Measurements from ENCODE around the gene KCTD20. TPM values are rescaled to one million over a fixed set of nuclear protein-coding genes. Genes with fewer than 3 reads are reported as not detected.

The KCTD20 gene
- polyA plus RNA-seq, 1 donor (not counting 4 experiments of a cell fraction or from before 2014, with no cell fraction given) = 31.8 TPM

DNA sequence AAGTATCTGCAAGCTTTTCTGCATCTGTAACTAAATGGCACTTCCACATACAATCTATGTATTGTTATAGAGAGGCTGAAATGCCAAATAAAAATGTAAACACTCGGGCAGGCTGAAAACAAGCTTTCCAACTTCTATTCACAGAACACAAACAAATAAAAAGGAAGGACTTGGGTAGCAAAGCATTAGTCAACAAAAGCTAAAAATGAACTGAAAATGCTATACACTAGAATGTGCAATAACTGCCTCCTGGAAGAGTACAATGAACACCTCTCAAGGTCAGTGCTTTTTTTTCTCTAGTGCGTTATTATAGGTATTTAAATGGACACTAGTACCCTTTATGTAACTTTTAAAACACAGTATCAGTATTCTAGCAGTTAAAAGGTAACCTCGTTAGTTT lies 73.0 kb downstream of the KCTD20 start:
- H3K36me3 ChIP-seq (ENCODE audit: control insufficient read depth in 2 of 2, extremely low read depth in 1 of 2, insufficient read depth in 2 of 2, low read length in 2 of 2) = peaks cover 10 to 18% of the 10 kb centered on the region in 2 experiments

DNA sequence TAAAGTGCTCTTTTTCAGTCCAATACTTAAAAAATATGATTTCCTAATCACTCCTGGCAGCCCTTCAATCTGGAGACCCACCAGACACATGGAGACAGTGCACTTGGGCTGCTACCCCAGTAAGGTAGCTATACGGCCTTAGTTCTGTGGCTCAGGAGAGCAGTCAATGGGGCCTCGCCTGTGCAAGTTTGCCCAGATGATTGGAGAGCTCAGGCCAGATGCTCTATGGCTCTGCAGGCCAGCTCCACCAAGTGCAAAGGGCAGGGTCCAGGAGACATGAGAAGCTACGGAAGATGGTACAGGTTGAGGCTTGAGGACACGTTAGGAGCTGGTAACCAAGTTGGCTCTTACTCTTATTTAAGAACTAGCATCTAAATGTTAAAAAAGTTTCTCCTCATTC lies 73.8 kb downstream of the KCTD20 start:
- peaks cover 17% of the 10 kb centered on the region for H3K4me1 ChIP-seq (ENCODE audit: control insufficient read depth, extremely low read depth, insufficient read depth, low read length)
- no peak for FAIRE-seq
- TF ChIP-seq, protein P1, sequence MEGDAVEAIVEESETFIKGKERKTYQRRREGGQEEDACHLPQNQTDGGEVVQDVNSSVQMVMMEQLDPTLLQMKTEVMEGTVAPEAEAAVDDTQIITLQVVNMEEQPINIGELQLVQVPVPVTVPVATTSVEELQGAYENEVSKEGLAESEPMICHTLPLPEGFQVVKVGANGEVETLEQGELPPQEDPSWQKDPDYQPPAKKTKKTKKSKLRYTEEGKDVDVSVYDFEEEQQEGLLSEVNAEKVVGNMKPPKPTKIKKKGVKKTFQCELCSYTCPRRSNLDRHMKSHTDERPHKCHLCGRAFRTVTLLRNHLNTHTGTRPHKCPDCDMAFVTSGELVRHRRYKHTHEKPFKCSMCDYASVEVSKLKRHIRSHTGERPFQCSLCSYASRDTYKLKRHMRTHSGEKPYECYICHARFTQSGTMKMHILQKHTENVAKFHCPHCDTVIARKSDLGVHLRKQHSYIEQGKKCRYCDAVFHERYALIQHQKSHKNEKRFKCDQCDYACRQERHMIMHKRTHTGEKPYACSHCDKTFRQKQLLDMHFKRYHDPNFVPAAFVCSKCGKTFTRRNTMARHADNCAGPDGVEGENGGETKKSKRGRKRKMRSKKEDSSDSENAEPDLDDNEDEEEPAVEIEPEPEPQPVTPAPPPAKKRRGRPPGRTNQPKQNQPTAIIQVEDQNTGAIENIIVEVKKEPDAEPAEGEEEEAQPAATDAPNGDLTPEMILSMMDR (optimal IDR thresholded peaks at IDR 0.05 in 1 of 3, IDR thresholded peaks at IDR 0.05 in 1 of 3, conservative IDR thresholded peaks at IDR 0.05 in 1 of 3; ENCODE audit: extremely low read depth in 1 of 3, insufficient read depth in 2 of 3, low read length in 3 of 3) = no peak
- no peak for TF ChIP-seq EZH2 (IDR thresholded peaks at IDR 0.05; ENCODE audit: low read length)
- no peaks in the 10 kb centered on the region for H3K9me1 ChIP-seq (ENCODE audit: control insufficient read depth, extremely low read depth, insufficient read depth, low read length)
- peaks cover 10 to 18% of the 10 kb centered on the region in 2 experiments for H3K36me3 ChIP-seq (ENCODE audit: control insufficient read depth in 2 of 2, extremely low read depth in 1 of 2, insufficient read depth in 2 of 2, low read length in 2 of 2)
- no peaks in the 10 kb centered on the region for H4K20me1 ChIP-seq (ENCODE audit: control insufficient read depth, extremely low read depth, insufficient read depth, low read length)
- no peak for DNase-seq (ENCODE audit: low read depth, low spot score)
- H3K27ac ChIP-seq (ENCODE audit: control insufficient read depth, insufficient read depth, low read length) = no peak overlapping the region
- H3K4me3 ChIP-seq (ENCODE audit: control insufficient read depth in 2 of 3, extremely low read depth in 1 of 3, insufficient read depth in 2 of 3, low read depth in 1 of 3, low read length in 3 of 3) = no peak overlapping the region
- no peak overlapping the region for H2AFZ ChIP-seq (ENCODE audit: control insufficient read depth, low read length)
- no peaks in the 10 kb centered on the region for H3K79me2 ChIP-seq (ENCODE audit: control insufficient read depth, insufficient read depth, low read length)
- H3K9me3 ChIP-seq (ENCODE audit: control insufficient read depth, low read depth, low read length) = no peaks in the 10 kb centered on the region
- dilution Hi-C loops (cut with MboI; ENCODE audit: extremely low pct_ligation_motif_present, low sequenced_read_pairs) = no loop called here
- no peak overlapping the region for H3K4me2 ChIP-seq (ENCODE audit: control insufficient read depth, extremely low read depth, insufficient read depth, low read depth, low read length)
- no peaks in the 10 kb centered on the region for H3K27me3 ChIP-seq (ENCODE audit: control insufficient read depth, extremely low read depth, insufficient read depth, low read length)
- no peak overlapping the region for H3K9ac ChIP-seq (ENCODE audit: control insufficient read depth, extremely low read depth, insufficient read depth, low read length)

More for the DNA sequence above, 73.0 kb downstream of the KCTD20 start:
- Histone ChIP-seq H2AFZ (ENCODE audit: control insufficient read depth, low read length) (no peak overlapping the region), H3K4me2 (ENCODE audit: control insufficient read depth, extremely low read depth, insufficient read depth, low read depth, low read length) (no peak overlapping the region), H3K9me3 (ENCODE audit: control insufficient read depth, low read depth, low read length) (no peaks in the 10 kb centered on the region), H3K79me2 (ENCODE audit: control insufficient read depth, insufficient read depth, low read length) (no peaks in the 10 kb centered on the region), H3K9me1 (ENCODE audit: control insufficient read depth, extremely low read depth, insufficient read depth, low read length) (no peaks in the 10 kb centered on the region), H3K4me3 (ENCODE audit: control insufficient read depth in 2 of 3, extremely low read depth in 1 of 3, insufficient read depth in 2 of 3, low read depth in 1 of 3, low read length in 3 of 3) (no peak overlapping the region), H3K9ac (ENCODE audit: control insufficient read depth, extremely low read depth, insufficient read depth, low read length) (no peak overlapping the region), H3K4me1 (ENCODE audit: control insufficient read depth, extremely low read depth, insufficient read depth, low read length) (peaks cover 17% of the 10 kb centered on the region), H3K27ac (ENCODE audit: control insufficient read depth, insufficient read depth, low read length) (no peak overlapping the region), H3K27me3 (ENCODE audit: control insufficient read depth, extremely low read depth, insufficient read depth, low read length) (no peaks in the 10 kb centered on the region), H4K20me1 (ENCODE audit: control insufficient read depth, extremely low read depth, insufficient read depth, low read length) (no peaks in the 10 kb centered on the region)
- DNase-seq (ENCODE audit: low read depth, low spot score) (no peak), FAIRE-seq (no peak)
- dilution Hi-C loops (cut with MboI; ENCODE audit: extremely low pct_ligation_motif_present, low sequenced_read_pairs) = no loop called here
- no peak for TF ChIP-seq EZH2 (IDR thresholded peaks at IDR 0.05; ENCODE audit: low read length)
- TF ChIP-seq, protein P1 (optimal IDR thresholded peaks at IDR 0.05 in 1 of 3, IDR thresholded peaks at IDR 0.05 in 1 of 3, conservative IDR thresholded peaks at IDR 0.05 in 1 of 3; ENCODE audit: extremely low read depth in 1 of 3, insufficient read depth in 2 of 3, low read length in 3 of 3) = no peak
